Activated effector memory CD4-positive, alpha-beta T cell treated with anti-CD3 and anti-CD28 coated beads, Interleukin-2, amount 50 U/mL, for 16 hours (primary cell): ENCODE measurements around the gene CLTC.

ENCODE experiments used
- DNase-seq: peaks from one replicate; pipeline ENCODE4 v3.0.0-alpha.2; 2020

CLTC gene

DNA sequence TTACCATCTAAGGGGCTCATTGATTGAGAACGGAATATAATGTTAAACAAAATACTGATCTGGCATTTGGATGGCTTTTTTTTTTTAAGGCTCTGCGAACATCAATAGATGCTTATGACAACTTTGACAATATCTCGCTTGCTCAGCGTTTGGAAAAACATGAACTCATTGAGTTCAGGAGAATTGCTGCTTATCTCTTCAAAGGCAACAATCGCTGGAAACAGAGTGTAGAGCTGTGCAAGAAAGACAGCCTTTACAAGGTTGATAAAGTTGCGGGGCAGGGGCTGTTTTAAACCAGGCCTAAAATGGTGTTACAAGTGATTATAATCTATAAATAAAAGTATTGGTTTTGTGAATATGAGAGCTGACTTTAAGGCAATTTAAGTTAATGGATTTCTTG lies 65.3 kb downstream of the CLTC start:
- no peak for DNase-seq

DNA sequence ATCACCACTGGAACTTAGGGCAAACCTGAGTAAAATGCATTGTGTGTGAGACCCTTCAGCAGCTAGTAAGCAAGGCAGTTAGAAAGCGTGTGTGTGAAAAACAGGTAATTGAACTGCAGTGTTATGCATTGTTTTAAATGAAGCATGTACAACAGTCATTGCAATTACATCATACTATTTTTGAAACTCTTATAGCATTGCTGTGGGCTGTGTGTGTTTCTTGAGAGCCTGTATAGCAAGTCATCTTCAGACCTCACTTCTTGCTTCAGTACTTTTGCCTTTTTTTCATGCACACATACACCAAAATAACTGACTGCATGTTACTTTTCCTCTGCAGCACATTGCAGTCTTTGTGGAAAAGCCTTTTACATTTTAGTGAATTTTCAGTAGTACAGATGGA lies 68.3 kb downstream of the CLTC start:
- no peak for DNase-seq

DNA sequence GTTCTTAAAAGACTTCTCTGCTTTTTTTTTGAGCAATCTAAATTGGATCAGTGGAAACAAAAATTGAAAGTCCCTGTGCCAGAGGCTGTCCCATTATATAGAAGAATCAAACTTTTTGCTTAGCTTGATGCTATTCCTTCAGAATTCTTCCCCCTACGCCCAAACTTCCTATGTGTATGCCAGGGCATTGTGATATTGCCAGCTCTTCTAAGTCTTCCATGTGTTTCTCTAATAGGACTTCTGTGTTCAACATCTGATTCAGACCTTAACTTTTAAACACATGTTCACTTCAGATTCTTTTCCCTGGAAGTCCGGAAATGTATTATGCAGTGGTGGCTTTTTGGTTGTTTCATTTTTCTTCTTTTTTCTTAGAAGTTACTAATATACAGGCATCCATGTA lies 68.8 kb downstream of the CLTC start:
- DNase-seq = no peak

DNA sequence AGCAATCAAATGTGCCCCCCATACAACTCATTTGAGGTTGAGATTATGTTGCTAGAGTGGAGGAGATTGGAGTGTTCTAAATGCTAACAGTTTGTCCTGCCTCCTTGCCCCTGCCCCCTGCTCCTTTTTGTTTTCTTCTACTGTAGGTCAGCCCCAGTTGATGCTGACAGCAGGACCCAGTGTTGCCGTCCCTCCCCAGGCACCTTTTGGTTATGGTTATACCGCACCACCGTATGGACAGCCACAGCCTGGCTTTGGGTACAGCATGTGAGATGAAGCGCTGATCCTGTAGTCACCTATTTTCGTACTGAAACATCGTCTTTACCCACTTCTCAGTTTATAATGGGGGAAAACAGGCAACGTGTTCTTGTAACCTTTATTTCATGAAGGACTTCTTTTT lies 73.9 kb downstream of the CLTC start:
- DNase-seq = no peak

DNA sequence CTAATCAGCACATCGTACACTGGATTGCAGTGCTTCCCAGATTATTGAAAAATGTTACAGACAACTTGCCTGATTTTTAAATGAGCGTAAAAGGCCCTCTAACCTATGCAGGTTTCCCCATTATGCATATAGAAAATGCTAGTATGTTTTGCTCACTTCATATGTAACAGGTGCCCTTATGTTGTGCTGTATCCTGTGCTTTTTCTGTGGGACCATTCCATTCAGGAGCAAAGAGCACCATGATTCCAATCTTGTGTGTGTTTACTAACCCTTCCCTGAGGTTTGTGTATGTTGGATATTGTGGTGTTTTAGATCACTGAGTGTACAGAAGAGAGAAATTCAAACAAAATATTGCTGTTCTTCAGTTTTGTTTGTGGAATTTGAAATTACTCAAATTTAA lies 74.6 kb downstream of the CLTC start:
- no peak for DNase-seq

DNA sequence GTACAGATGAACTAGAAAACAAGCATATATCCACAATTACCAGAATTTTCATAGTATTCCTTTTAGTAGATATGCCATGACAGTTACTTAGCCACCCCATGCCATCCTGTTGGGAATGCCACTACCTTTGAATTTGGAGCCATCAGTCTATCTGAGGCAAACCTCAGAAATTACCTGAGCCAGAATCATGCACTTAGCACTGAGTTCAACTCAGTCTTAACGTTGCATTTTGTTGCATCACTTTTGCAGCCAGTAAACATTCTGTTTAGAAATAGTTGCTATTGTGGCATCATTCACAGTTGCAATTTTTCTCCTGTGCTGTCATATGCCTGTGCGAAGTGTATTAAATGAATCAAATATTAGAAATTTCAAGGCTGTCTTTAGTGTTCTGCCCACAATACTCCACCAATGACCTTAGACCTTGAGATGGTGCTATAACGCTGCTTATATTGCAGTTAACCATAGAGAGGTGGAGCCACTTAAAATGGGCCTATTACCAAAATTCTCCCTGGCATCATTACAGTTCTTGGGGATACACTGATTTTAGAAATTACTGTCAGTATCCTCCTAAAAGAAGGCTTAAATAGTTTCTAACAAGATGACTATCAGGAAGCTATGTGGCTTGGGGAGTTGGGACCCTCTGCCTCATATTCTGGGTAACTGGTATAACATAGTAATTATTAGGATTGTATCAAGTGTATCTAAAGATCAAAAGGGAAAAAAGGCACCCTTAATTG lies 76.4 kb downstream of the CLTC start:
- no peak for DNase-seq

DNA sequence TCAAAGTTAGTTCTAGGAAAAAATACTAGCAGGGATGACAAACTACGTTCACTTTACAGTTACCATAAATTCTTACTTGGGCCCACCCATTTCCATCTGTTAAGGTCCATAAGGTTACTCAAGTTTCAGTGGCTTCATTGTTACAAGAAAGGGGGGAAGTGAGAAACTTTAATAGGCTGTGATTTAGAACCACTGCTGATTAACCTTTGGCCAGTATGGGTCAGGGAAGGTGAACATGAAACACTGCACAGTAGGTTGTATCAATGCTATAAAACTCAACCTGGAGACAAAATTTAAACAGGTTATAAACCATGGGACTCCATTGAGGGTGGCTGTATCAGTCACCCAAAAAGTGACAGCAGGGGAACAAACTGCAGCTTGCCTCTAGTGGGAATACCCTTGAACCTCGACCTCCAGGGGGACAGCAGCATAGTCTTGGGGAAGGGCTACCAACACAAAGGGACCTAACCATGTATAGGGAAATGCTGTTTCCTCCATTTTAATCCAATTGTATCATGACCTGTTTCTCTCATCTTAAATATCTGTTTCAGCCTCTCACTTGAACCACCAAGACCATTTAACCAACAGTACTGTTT lies 77.1 kb downstream of the CLTC start:
- DNase-seq = no peak

DNA sequence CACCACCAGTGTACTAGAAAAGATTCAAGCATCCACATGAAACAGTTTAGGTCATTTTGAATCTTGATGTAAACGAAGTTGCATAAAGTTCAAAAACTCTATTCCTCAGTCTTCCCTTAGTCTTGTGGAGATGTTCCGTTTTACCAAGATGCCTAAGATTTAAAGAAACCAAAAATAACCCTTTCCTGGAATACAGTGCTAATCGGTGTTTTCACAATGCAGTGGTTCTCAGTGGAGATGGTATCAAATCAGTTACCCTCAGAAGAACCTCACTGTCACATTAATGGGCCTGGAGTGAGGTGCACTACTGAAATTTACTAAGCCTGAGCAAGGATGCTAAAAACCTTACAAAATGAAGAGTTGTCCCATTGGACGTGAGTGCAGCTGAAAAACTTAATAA lies 78.4 kb downstream of the CLTC start:
- DNase-seq = no peak

DNA sequence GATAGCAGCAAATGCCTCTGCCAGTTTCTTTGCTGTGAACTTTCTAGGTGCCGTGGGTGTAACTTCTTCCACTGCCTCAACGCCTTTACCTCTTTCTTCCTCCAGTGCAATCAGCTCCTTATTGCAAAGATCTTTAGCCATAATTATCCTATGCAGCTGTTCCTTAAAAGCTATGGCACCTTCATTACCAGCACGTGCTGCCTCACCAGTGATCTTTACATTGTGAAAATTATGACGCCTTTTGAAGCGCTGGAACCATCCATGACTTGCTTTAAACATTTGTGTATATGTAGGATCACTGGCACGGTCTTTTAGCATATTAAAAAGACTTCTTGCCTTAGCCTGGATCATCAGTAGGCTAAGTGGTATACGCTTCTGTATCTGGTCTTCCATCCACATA lies 79.5 kb downstream of the CLTC start:
- no peak for DNase-seq

DNA sequence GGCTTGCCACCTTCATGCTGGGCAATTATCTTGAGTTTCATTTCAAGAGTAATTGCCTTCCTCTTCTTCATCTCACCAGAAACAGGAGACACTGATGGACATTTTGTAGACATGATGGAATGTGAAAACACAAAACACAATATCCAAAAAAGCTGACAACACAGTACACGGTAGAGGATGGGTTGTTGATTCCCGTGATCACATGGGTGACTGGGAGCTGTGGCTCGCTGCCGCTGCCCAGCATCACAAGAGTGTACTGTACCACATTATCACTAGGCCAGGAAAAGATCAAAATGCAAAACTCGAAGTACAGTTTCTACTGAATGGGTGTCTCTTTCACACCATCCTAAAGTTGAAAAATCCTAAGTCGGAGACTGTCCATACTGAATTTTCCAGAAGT lies 80.1 kb downstream of the CLTC start:
- no peak for DNase-seq

DNA sequence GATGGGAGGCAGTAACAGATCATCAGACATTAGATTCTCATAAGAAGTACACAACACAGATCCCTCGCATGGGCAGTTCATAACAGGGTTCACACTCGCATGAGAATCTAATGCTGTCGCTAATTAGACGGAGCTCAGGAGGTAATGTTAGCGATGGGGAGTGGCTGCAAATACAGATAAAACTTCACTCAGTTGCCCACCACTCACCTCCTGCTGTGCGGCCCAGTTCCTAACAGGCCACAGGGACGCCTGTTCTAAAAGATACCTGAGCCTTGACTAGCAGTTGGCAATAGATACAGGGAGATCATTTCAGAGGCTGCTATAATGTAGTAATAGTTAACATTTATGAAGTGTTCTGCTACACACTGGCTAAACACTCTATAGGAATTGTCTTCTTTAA lies 82.6 kb downstream of the CLTC start:
- no peak for DNase-seq

DNA sequence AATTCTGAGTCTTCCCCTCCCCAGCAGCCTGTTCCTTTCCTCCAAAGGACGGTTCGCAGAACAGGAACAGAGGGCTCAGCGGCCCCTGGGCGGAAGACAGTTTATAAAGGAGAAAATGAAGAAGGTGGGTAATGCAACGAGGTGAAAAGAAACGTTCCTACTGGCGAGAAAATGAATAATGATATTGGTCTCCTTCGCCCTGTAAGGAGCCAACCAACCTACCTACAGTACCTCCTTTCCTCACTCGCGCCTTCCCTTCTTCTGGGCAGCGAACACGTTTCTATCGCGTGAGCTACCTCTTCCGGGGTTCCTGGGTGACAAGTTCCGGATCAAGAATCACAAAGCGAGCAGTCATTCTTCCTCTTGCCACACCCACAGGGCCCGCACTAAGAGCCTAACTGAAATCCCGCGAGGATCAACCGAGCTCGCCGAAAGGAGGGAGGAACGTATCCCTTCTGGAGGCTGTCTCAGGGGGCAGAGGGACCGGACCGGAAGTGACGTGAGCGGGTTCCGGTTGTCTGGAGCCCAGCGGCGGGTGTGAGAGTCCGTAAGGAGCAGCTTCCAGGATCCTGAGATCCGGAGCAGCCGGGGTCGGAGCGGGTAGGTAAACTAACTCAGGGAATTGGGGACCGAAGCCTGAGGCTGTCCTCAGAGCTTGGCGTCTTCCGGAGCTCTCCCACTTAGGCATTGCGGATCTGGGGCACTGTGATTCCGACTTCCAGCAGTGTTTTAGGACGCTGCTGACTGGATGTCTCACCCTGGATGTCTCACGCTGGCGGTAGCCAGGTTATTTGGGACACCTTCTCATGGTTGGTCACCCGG lies 87.7 kb downstream of the CLTC start, which contains the start of the genes PTRH2 and VMP1:
PTRH2 (minus strand) TSS at position 282 of the 822 bp plus-strand sequence. CDS start 9,452 bp downstream, outside the sequence.
VMP1 (plus strand) TSS at position 506 of the 822 bp plus-strand sequence. CDS start 23,793 bp downstream, outside the sequence.
- DNase-seq = peak; percentile 96

DNA sequence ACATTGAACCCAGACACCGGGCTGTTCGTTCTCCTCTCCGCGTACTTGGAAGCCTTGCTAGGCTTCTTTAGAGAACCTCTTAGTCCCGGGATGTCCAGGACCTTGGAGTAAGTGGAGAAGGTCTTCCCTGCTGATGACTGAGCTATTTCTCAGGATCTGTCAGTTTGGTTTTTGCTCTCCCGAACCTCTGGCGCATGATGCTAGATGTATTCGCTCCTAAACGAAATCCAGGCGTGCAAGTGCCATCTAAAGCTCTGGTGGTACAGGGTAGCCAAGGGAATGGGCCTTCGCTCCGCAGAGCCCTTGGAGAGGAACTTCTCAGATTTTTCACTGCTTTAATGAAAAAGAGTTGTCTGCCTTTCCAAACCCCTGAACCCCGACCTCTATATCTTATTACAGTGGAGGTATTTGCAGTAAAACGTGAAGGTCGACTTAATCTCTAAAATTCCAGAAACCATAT lies 88.3 kb downstream of the CLTC start:
- DNase-seq = no peak

DNA sequence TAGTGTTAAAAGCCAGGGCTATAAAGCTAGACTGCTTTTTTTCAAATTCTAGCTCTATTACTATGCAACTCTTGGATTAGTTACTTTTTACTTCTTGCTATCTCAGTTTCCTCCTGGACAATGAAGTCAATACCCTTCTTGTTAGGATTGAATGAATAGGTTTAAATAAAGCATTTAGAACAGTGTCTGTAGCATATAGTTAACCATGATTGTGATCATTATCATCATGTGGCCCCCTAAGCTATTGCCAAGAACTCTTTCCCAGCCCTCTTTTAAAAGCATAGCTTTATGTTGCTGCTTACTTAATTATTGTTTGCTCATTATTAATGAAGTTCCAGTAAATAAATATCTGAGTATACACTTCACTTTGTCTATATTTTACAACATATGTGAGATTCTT lies 92.2 kb downstream of the CLTC start:
- DNase-seq = no peak

DNA sequence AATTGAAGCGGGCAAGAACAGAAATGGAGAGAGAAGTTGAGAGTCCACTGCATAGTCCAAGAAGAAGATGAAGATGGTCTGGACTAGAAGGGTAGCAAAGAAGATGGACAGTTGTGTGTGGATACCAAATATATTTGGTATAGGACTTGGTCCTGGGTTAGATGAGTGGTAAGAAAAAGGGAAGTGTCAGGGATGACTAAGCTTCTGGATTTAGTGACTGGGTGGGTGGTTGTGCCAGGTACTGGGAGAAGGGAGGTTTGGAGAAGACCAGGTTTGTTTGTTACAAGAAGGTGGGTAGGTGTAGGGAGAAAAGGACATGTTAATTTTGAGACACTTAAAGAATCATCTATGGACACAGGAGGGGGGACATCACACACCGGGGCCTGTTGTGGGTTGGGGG lies 93.2 kb downstream of the CLTC start:
- DNase-seq = no peak

DNA sequence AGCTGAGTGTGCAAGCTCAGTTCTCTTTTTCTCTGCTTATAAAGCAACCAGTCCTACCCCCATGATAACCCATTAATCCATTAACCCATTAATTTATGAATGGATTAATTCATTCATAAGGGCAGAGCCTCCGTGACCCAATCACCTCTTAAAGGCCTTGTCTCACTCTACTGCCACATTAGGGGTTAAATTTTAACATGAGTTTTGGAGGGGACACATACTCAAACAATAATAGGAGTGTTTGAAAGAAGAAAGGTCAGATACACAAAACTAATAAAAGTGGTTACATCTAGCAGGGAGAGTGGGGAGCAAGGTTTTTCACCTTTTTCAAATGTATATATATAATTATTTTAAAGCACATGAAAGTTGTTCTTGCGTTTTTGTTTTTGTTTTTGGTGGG lies 94.6 kb downstream of the CLTC start:
- no peak for DNase-seq

DNA sequence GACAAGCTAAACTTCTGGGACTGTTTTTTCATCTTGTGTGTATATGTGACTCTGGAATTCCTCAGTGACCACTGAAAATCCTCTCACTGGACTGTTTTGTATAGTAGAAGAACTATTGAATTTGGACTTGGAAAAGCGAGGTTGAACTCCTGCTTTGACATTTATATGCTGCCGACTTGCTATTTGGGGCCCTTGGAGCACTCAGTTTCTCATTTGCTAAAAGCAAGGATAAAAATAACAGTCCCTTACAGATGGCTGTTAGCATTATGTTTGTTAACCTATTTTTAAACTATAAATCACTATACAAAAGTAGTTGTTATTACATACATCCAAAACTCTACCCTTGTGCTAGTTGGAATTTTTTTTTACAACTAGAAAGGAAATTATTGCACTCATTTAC lies 96.7 kb downstream of the CLTC start:
- DNase-seq = no peak

DNA sequence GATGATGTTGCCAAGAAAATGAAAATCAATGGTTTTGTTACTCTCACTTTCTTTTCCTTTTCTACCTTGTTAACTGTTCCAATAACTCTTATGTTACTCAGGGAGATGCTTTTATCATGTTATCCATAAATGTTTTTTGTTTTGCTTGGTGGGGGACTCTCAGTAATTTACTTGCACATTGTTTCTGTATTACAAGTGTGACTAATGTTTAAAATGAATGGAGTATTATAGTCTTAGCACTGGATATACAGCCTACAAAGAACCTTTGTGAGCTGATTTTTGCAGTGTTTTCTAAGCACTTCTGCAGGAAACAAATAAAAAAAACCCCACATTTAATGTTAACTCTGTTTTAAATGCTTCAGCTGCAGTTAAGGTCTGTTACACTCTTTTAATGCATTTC lies 99.8 kb downstream of the CLTC start:
- DNase-seq = no peak

DNA sequence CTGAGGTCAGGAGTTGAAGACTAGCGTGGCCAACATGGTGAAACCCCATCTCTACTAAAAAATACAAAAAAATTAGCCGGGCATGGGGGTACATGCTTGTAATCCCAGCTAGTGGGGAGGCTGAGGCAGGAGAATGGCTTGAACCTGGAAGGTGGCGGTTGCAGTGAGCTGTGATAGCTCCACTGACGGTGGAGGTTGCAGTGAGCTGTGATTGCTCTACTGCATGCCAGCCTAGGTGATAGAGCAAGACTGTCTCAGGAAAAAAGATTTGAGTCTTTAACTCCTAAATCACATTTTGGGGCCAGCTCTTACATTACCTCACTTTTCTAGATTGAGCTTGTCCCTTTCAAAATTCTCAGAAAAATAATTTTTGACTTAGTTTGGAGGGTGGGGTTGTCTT lies 102.9 kb downstream of the CLTC start:
- DNase-seq = no peak

DNA sequence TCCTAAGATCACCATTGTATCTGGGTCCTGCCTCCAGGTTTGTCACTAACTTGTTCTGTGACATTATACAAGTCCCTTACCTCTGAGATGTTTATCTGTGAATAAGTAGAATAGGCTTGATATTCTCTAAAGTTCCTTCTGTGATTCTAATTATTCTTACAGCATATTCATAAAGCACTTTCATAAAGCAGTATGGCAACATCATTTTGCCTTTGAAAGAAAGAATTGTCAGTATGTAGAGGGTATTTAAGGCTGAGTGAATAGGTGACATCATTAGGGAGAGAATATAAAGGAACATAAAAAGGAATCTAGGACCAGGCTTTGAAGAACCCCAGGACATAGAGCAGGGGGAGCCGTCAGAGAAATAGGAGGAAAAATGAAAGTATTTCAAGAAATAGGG lies 103.3 kb downstream of the CLTC start:
- DNase-seq = no peak

DNA sequence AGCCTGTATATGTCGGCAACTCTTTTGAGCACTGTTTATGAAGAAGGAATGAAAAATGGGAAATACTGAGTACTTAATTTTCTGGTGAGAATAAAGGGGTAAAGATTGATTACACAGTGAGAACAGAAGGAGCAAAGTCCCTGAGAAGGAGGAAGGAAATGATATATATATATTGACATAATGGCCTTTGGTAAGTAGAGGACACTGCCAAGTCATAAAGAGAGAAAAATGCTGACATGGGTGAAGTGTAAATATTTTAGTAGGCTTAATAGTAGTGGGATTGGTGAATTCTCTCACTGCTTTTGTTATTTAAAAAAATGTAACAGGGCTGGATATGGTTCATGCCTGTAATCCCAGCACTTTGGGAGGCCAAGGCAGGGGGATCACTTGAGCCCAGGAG lies 103.9 kb downstream of the CLTC start:
- DNase-seq = no peak

DNA sequence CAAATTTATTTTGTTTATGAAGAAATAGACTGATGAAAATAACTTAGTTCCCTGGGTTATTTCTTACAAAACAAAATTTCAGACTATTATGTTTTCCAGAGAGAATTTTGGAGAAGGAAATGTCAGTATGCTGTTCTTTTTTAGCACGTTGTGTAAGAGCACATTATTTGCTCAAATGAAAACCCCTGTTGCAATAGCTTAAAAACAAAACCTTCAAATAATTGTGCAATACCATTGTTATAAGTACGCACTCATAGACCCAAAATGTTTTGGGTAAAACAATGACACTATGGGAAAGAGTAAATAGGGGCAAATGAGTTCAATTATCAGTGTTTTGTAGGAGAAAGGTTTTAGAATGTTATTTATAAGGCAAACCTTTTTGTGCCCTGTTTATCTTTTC lies 106.0 kb downstream of the CLTC start:
- no peak for DNase-seq

DNA sequence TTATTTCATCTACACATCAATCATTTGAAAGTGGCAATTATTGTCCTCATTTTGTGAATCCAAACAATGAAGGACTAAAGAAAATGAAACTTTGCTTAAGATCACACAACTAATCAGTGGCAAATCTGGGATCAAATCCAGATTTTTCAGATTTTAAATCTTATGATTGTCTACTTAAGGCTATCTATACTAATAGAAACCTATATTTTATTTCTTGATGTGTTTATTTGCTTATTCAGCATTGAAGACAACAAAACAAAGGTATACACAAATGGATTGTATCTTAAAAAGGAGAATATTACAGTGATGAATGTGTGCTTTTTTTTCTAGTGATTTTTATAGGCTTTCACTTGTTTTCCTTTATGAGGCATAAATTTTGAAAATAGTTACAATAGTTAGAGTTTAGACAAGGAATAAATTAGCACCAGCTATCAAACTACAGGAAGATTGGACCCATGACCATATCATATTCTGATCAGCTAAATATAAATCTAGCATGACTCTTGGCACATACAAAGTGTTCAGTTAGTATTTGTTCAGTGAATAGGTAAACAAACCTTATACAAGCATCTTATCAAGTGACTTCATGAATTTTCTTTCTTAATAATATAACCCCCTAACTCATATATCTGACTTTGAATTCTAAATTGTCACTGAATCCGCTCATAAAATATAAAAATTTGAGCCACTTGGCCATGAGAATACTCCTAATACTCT lies 108.3 kb downstream of the CLTC start:
- no peak for DNase-seq
